ENCODE results near the gene SEC62.

Gene SEC62

GRCh38 chr3:169999433-169999832 lies 32.8 kb downstream of the SEC62 start:
- no peak for TF ChIP-seq CTCF (IDR thresholded peaks at IDR 0.05; ENCODE audit: low read depth, low read length, missing control alignments)
- no peak for DNase-seq (ENCODE audit: extremely low read depth, low read depth)
- no peak overlapping the region for H3K4me3 ChIP-seq (replicated peaks; ENCODE audit: low read depth, low read length)

- DNase-seq (ENCODE audit: extremely low read depth, low read depth): no peak
- no peak for TF ChIP-seq CTCF (IDR thresholded peaks at IDR 0.05; ENCODE audit: low read depth, low read length, missing control alignments)
- H3K4me3 ChIP-seq (replicated peaks; ENCODE audit: low read depth, low read length): no peak overlapping the region
These were observed 33.4 kb downstream of the SEC62 start for GRCh38 chr3:170000051-170000450.

GRCh38 chr3:170002231-170002630 lies 35.6 kb downstream of the SEC62 start:
- H3K4me3 ChIP-seq (replicated peaks; ENCODE audit: low read depth, low read length): no peak overlapping the region
- TF ChIP-seq CTCF (IDR thresholded peaks at IDR 0.05; ENCODE audit: low read depth, low read length, missing control alignments): no peak
- no peak for DNase-seq (ENCODE audit: extremely low read depth, low read depth)

GRCh38 chr3:170002879-170003278 lies 36.3 kb downstream of the SEC62 start:
- TF ChIP-seq CTCF (IDR thresholded peaks at IDR 0.05; ENCODE audit: low read depth, low read length, missing control alignments): no peak
- no peak overlapping the region for H3K4me3 ChIP-seq (replicated peaks; ENCODE audit: low read depth, low read length)
- DNase-seq (ENCODE audit: extremely low read depth, low read depth): no peak

GRCh38 chr3:170003881-170004356 lies 37.3 kb downstream of the SEC62 start:
- no peak for DNase-seq (ENCODE audit: extremely low read depth, low read depth)
- no peak for TF ChIP-seq CTCF (IDR thresholded peaks at IDR 0.05; ENCODE audit: low read depth, low read length, missing control alignments)
- H3K4me3 ChIP-seq (replicated peaks; ENCODE audit: low read depth, low read length): no peak overlapping the region

GRCh38 chr3:170007031-170007663 lies 40.5 kb downstream of the SEC62 start:
- H3K4me3 ChIP-seq (replicated peaks; ENCODE audit: low read depth, low read length): no peak overlapping the region

More at GRCh38 chr3:170007031-170007663, 40.5 kb downstream of the SEC62 start:
- peak; percentile 5 for DNase-seq (ENCODE audit: extremely low read depth, low read depth)
- TF ChIP-seq CTCF (IDR thresholded peaks at IDR 0.05; ENCODE audit: low read depth, low read length, missing control alignments): no peak
